HepG2 (cell line): ENCODE data around the gene GOT1. TPM values are rescaled to one million over a fixed set of nuclear protein-coding genes. Genes with fewer than 3 reads are reported as not detected.

ENCODE experiments used
- CAMTA2 ChIP-seq: sonication (generic); formaldehyde crosslinking; IDR thresholded peaks from 2 replicates; pipeline ENCODE4 v1.4.0; 2020; ENCODE audit warnings: mild to moderate bottlenecking, missing genetic modification reagents, borderline replicate concordance
- EHMT2 ChIP-seq: fragments of 200-600 bp; sonication (generic); IDR thresholded peaks from 2 replicates; pipeline ENCODE4 v1.7.0; 2017; ENCODE audit warnings: antibody characterized with exemption, low read depth, low read length, borderline replicate concordance
- MEF2D ChIP-seq: sonication (generic); formaldehyde crosslinking; IDR thresholded peaks from 2 replicates; pipeline ENCODE4 v1.5.1; 2020; ENCODE audit warnings: mild to moderate bottlenecking, missing genetic modification reagents
- MIER2 ChIP-seq: IDR thresholded peaks from 2 replicates; pipeline ENCODE4 v1.6.1; 2016; ENCODE audit warnings: missing biosample characterization, missing genetic modification reagents
- NR2F2 ChIP-seq: IDR thresholded peaks from 2 replicates; pipeline ENCODE4 v1.6.1; 2012; ENCODE audit warnings: low read depth, inconsistent platforms, borderline replicate concordance
- POLR2A ChIP-seq, 2 experiments: IDR thresholded peaks; 2 replicates each; pipeline ENCODE4 v1.6.1; 2011; ENCODE audit warnings: low read depth in 2 of 2, low read length in 2 of 2, mild to moderate bottlenecking in 1 of 2, moderate library complexity in 1 of 2; ENCODE audit not compliant: insufficient read depth in 1 of 2
- PPARG ChIP-seq: conservative IDR thresholded peaks from 2 replicates; pipeline ENCODE4 v1.6.1; 2016; ENCODE audit warnings: missing biosample characterization, missing genetic modification reagents
- SRSF9 ChIP-seq: fragments of 200-400 bp; formaldehyde crosslinking; IDR thresholded peaks from 2 replicates; pipeline ENCODE4 v1.6.1; 2018; ENCODE audit warnings: borderline replicate concordance, mild to moderate bottlenecking, low read depth, low read length; ENCODE audit not compliant: insufficient read depth, poor library complexity, severe bottlenecking
- TRIM24 ChIP-seq: sonication (generic); formaldehyde crosslinking; IDR thresholded peaks from 2 replicates; pipeline ENCODE4 v1.8.0; 2022; ENCODE audit warnings: mild to moderate bottlenecking, missing genetic modification reagents
- YEATS4 ChIP-seq: sonication (generic); formaldehyde crosslinking; IDR thresholded peaks from 2 replicates; pipeline ENCODE4 v1.4.0; 2020; ENCODE audit warnings: missing genetic modification reagents, borderline replicate concordance
- ZNF225 ChIP-seq: sonication (generic); formaldehyde crosslinking; IDR thresholded peaks from 2 replicates; pipeline ENCODE4 v1.4.0; 2020; ENCODE audit warnings: mild to moderate bottlenecking, missing genetic modification reagents
- ZNF34 ChIP-seq: sonication (generic); formaldehyde crosslinking; IDR thresholded peaks from 2 replicates; pipeline ENCODE4 v1.4.0; 2020; ENCODE audit warnings: mild to moderate bottlenecking, missing genetic modification reagents, borderline replicate concordance
- ZNF382 ChIP-seq: sonication (generic); formaldehyde crosslinking; IDR thresholded peaks from 2 replicates; pipeline ENCODE4 v1.5.0; 2020; ENCODE audit warnings: missing genetic modification reagents, mild to moderate bottlenecking, borderline replicate concordance
- ZNF747 ChIP-seq: sonication (generic); formaldehyde crosslinking; IDR thresholded peaks from 2 replicates; pipeline ENCODE4 v1.8.1; 2023; ENCODE audit warnings: missing genetic modification reagents, mild to moderate bottlenecking, borderline replicate concordance
- polyA plus RNA-seq, 8 experiments: library from polyadenylated mRNA; depleted of rRNA in 3 of 8; stranded (reverse) in 7 of 8; unstranded in 1 of 8; fragments of >200 nt; fragmentation: Illumina TruSeq in 4 of 8; extraction: Trizol in 4 of 8; gene quantifications; 2 replicates each; pipeline versions ENCODE4 v1.2.1 to v1.2.3, GENCODE V29; 2011 to 2016; ENCODE audit warnings: low read depth in 4 of 8, missing spikeins in 1 of 8, mixed read lengths in 1 of 8; ENCODE audit not compliant: insufficient read depth in 1 of 8
- total RNA-seq, 5 experiments: library from RNA; depleted of rRNA; stranded (reverse); fragments of >200 nt; fragmentation: Illumina TruSeq; extraction: Trizol; gene quantifications; 2 replicates each; pipeline ENCODE4 v1.2.3, GENCODE V29; 2016; ENCODE audit warnings: low read depth in 1 of 5
- TF ChIP-seq, protein P1 (sequence below): sonication (generic); formaldehyde crosslinking; IDR thresholded peaks from 2 replicates; pipeline ENCODE4 v1.4.0; 2020; ENCODE audit warnings: low read depth, missing genetic modification reagents
- TF ChIP-seq, protein P2 (sequence below): sonication (generic); formaldehyde crosslinking; IDR thresholded peaks from 2 replicates; pipeline ENCODE4 v1.5.0; 2020; ENCODE audit warnings: missing genetic modification reagents
- TF ChIP-seq, protein P3 (sequence below): sonication (generic); formaldehyde crosslinking; IDR thresholded peaks from 2 replicates; pipeline ENCODE4 v1.9.0; 2021; ENCODE audit warnings: missing genetic modification reagents, borderline replicate concordance
- TF ChIP-seq, protein P4 (sequence below), 2 experiments: sonication (generic) in 1 of 2; formaldehyde crosslinking in 1 of 2; IDR thresholded peaks; 2 replicates each; pipeline versions ENCODE4 v1.4.0 to v1.6.1; 2016 to 2020; ENCODE audit warnings: borderline replicate concordance in 1 of 2, low read depth in 1 of 2, mild to moderate bottlenecking in 1 of 2, missing genetic modification reagents in 1 of 2

Gene GOT1
- total and polyA plus RNA-seq, 2 of the 13 experiments (the other 11 are each of a cell fraction or from before 2014, with no cell fraction given), result 81.2 to 102 TPM

DNA sequence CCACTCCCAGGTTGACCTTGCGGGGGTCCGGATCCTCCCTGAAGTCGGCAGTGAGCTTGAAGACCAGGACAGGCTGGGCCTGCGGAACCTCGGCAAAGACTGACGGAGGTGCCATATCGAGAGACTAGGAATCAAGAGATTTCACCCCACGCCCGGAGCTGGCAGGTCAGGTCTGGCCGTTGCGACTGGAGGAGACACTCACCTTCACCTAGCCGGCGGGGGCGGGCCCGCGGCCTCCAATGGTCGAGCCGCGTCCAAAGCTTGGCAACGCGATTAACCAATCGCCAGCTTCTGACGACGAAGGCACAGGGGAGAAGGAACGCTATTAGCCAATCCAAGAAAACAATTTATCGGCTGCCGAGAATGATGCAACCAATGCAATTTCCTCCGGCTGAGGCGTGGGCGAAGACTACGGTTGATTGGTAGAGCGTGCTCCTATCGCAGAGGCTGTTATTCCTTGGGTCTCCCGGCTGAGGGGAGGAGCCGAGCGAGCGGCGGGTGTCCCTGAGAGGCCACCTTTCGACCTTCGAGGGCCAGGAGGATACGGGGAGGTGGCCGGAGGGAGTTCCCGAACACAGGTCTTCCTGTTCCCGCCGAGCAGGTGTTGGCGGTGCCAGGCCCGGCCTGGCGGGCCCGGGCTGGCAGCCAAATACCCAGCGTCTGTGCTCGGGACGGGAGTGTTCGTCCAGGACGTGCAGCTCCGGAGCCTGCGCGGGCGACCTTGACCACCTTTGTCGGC is at the start of gene GOT1 (continued):
- TF ChIP-seq, protein P1, sequence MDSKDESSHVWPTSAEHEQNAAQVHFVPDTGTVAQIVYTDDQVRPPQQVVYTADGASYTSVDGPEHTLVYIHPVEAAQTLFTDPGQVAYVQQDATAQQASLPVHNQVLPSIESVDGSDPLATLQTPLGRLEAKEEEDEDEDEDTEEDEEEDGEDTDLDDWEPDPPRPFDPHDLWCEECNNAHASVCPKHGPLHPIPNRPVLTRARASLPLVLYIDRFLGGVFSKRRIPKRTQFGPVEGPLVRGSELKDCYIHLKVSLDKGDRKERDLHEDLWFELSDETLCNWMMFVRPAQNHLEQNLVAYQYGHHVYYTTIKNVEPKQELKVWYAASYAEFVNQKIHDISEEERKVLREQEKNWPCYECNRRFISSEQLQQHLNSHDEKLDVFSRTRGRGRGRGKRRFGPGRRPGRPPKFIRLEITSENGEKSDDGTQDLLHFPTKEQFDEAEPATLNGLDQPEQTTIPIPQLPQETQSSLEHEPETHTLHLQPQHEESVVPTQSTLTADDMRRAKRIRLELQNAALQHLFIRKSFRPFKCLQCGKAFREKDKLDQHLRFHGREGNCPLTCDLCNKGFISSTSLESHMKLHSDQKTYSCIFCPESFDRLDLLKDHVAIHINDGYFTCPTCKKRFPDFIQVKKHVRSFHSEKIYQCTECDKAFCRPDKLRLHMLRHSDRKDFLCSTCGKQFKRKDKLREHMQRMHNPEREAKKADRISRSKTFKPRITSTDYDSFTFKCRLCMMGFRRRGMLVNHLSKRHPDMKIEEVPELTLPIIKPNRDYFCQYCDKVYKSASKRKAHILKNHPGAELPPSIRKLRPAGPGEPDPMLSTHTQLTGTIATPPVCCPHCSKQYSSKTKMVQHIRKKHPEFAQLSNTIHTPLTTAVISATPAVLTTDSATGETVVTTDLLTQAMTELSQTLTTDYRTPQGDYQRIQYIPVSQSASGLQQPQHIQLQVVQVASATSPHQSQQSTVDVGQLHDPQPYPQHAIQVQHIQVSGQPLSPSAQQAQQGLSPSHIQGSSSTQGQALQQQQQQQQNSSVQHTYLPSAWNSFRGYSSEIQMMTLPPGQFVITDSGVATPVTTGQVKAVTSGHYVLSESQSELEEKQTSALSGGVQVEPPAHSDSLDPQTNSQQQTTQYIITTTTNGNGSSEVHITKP (CRISPR knock-in tag), result no peak
- TF ChIP-seq ZNF382 (CRISPR knock-in tag) (no peak), YEATS4 (CRISPR knock-in tag) (no peak; the same call in 1 of the 2 replicates), TRIM24 (CRISPR knock-in tag) (no peak), NR2F2 (no peak), ZNF34 (CRISPR knock-in tag) (no peak; the same call in 1 of the 2 replicates), SRSF9 (no peak), EHMT2 (no peak; the same call in 1 of the 2 replicates), CAMTA2 (CRISPR knock-in tag) (0 out of 2 replicates have a peak, but pooled peaks have one; percentile 52), POLR2A (IDR thresholded peaks at IDR 0.05; ENCODE audit: insufficient read depth in 1 of 2, low read depth in 2 of 2, low read length in 2 of 2) (peak; percentile 80 to 92), ZNF225 (CRISPR knock-in tag) (peak; percentile 58; the same call in 1 of the 2 replicates), MIER2 (0 out of 2 replicates have a peak, but pooled peaks have one; percentile 35), ZNF747 (no peak; the same call in 1 of the 2 replicates), MEF2D (peak; percentile 59; the same call in 1 of the 2 replicates), PPARG (CRISPR knock-in tag) (0 out of 2 replicates have a peak, but pooled peaks have one; percentile 2)
- TF ChIP-seq, protein P2, sequence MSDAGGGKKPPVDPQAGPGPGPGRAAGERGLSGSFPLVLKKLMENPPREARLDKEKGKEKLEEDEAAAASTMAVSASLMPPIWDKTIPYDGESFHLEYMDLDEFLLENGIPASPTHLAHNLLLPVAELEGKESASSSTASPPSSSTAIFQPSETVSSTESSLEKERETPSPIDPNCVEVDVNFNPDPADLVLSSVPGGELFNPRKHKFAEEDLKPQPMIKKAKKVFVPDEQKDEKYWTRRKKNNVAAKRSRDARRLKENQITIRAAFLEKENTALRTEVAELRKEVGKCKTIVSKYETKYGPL (CRISPR knock-in tag), result no peak
- TF ChIP-seq, protein P3, sequence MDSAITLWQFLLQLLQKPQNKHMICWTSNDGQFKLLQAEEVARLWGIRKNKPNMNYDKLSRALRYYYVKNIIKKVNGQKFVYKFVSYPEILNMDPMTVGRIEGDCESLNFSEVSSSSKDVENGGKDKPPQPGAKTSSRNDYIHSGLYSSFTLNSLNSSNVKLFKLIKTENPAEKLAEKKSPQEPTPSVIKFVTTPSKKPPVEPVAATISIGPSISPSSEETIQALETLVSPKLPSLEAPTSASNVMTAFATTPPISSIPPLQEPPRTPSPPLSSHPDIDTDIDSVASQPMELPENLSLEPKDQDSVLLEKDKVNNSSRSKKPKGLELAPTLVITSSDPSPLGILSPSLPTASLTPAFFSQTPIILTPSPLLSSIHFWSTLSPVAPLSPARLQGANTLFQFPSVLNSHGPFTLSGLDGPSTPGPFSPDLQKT (CRISPR knock-in tag), result no peak
- TF ChIP-seq, protein P4, sequence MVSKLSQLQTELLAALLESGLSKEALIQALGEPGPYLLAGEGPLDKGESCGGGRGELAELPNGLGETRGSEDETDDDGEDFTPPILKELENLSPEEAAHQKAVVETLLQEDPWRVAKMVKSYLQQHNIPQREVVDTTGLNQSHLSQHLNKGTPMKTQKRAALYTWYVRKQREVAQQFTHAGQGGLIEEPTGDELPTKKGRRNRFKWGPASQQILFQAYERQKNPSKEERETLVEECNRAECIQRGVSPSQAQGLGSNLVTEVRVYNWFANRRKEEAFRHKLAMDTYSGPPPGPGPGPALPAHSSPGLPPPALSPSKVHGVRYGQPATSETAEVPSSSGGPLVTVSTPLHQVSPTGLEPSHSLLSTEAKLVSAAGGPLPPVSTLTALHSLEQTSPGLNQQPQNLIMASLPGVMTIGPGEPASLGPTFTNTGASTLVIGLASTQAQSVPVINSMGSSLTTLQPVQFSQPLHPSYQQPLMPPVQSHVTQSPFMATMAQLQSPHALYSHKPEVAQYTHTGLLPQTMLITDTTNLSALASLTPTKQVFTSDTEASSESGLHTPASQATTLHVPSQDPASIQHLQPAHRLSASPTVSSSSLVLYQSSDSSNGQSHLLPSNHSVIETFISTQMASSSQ (IDR thresholded peaks at IDR 0.05; ENCODE audit: low read depth), result 0 out of 2 replicates have a peak, but pooled peaks have one; percentile 36
- TF ChIP-seq, protein P4 (CRISPR knock-in tag; IDR thresholded peaks at IDR 0.05; ENCODE audit: borderline replicate concordance), result peak; percentile 25; the same call in 1 of the 2 replicates
